HCT116 (cell line): Measurements from ENCODE around the gene C4orf51. TPM values are rescaled to one million over a fixed set of nuclear protein-coding genes. Genes with fewer than 3 reads are reported as not detected.

Experiments
- ATAC-seq: fragments of 200-7000 bp; cut with Tn5 transposase; 2 replicates; pipeline ENCODE4 v1.9.1; 2020; ENCODE audit warnings: mild to moderate bottlenecking, moderate library complexity
- Bru-seq: library from RNA; stranded (reverse); fragments of 400-500 nt; gene quantifications from one replicate; lab custom pipeline; 2021; lab: Mats Ljungman, UMichigan
- BruChase-seq, 2 experiments: library from RNA; stranded (reverse); fragments of 400-500 nt; gene quantifications; one replicate each; lab custom pipeline; 2021; lab: Mats Ljungman, UMichigan
- BruUV-seq: library from RNA; stranded (reverse); fragments of 400-500 nt; replicated peaks from 2 replicates; lab custom pipeline; 2021; lab: Mats Ljungman, UMichigan
- CTCF ChIA-PET: fragments of 300-600 bp; sonication (Branson Sonifier 250); formaldehyde crosslinking; loops from one replicate; lab custom pipeline; 2021; ENCODE audit warnings: antibody characterized with exemption; lab: Charles Lee
- POLR2A ChIA-PET: fragments of 300-600, 350-600 bp; sonication (Branson Sonifier 250); formaldehyde crosslinking; loops from one replicate; lab custom pipeline; 2021; ENCODE audit warnings: antibody characterized with exemption; lab: Charles Lee
- RAD21 ChIA-PET, 2 experiments: fragments of 300-600 bp; sonication (Branson Sonifier 250); formaldehyde crosslinking; loops; one replicate each; lab custom pipeline; 2023; ENCODE audit warnings: low total read pairs in 2 of 2; ENCODE audit not compliant: uncharacterized antibody in 2 of 2, unreplicated experiment in 2 of 2, low non-redundant PET in 1 of 2; lab: Charles Lee
- DNase-seq: peaks from one replicate; pipeline ENCODE4 v3.0.0-alpha.2; 2010; ENCODE audit warnings: low read depth, low spot score
- H2AFZ ChIP-seq: fragments of 200-600 bp; shearing (Covaris generic), sonication (generic); 2 replicates; pipeline ENCODE4 v1.6.1; 2017; ENCODE audit warnings: low read depth, mixed run types, mixed read lengths, antibody characterized with exemption, low read length; ENCODE audit not compliant: poor library complexity, severe bottlenecking
- H3K27ac ChIP-seq: 2 replicates; pipeline ENCODE4 v1.5.1; 2012; ENCODE audit warnings: low read depth, low read length
- H3K27me3 ChIP-seq: fragments of 200-600 bp; sonication (generic); 2 replicates; pipeline ENCODE4 v1.6.1; 2016; ENCODE audit warnings: mixed run types, low read length, mixed read lengths; ENCODE audit not compliant: insufficient read depth
- H3K36me3 ChIP-seq, 2 experiments: fragments of 200-500 bp in 1 of 2; fragments of 200-600 bp in 1 of 2; sonication (Bioruptor generic) in 1 of 2; sonication (generic) in 1 of 2; 2 replicates each; pipeline versions ENCODE4 v1.5.1 to v1.6.1; 2014 to 2016; ENCODE audit warnings: low read length in 2 of 2, inconsistent platforms in 1 of 2, mixed read lengths in 1 of 2, mixed run types in 1 of 2; ENCODE audit not compliant: insufficient read depth in 2 of 2, control insufficient read depth in 1 of 2
- H3K4me1 ChIP-seq, 2 experiments: fragments of 200-600 bp in 1 of 2; sonication (generic) in 1 of 2; 2 replicates each; pipeline versions ENCODE4 v1.5.1 to v1.6.1; 2012 to 2017; ENCODE audit warnings: low read length in 2 of 2, inconsistent platforms in 1 of 2, mild to moderate bottlenecking in 1 of 2, mixed read lengths in 1 of 2, mixed run types in 1 of 2, moderate library complexity in 1 of 2; ENCODE audit not compliant: insufficient read depth in 2 of 2, control insufficient read depth in 1 of 2
- H3K4me2 ChIP-seq: fragments of 200-600 bp; sonication (generic); 2 replicates; pipeline ENCODE4 v1.6.1; 2017; ENCODE audit warnings: mixed run types, low read length, mixed read lengths
- H3K4me3 ChIP-seq, 2 experiments: fragments of 200-600 bp in 1 of 2; sonication (generic) in 1 of 2; replicated peaks in 1 of 2; 2 replicates each; pipeline ENCODE4 v1.5.1; 2011 to 2016; ENCODE audit warnings: low read length in 2 of 2, control low read depth in 1 of 2, low read depth in 1 of 2, mild to moderate bottlenecking in 1 of 2, mixed read lengths in 1 of 2, mixed run types in 1 of 2
- H3K79me2 ChIP-seq: fragments of 200-600 bp; sonication (generic); 2 replicates; pipeline ENCODE4 v1.6.1; 2017; ENCODE audit warnings: mild to moderate bottlenecking, mixed run types, low read length, moderate library complexity, mixed read lengths; ENCODE audit not compliant: insufficient read depth
- H3K9ac ChIP-seq: fragments of 200-600 bp; sonication (generic); 2 replicates; pipeline ENCODE4 v1.6.1; 2016; ENCODE audit warnings: low read length, mixed read lengths
- H3K9me2 ChIP-seq: fragments of 200-600 bp; sonication (generic), shearing (Covaris generic); 2 replicates; pipeline ENCODE4 v1.6.1; 2017; ENCODE audit warnings: mixed run types, mild to moderate bottlenecking, moderate library complexity; ENCODE audit not compliant: insufficient read depth
- H3K9me3 ChIP-seq, 2 experiments: fragments of 200-500 bp in 1 of 2; fragments of 200-600 bp in 1 of 2; sonication (Bioruptor generic) in 1 of 2; sonication (generic) in 1 of 2; 2 replicates each; pipeline ENCODE4 v1.6.1; 2014 to 2017; ENCODE audit warnings: low read length in 2 of 2, mixed read lengths in 2 of 2, inconsistent platforms in 1 of 2, low read depth in 1 of 2, mild to moderate bottlenecking in 1 of 2, mixed run types in 1 of 2, moderate library complexity in 1 of 2; ENCODE audit not compliant: control insufficient read depth in 1 of 2, insufficient read depth in 1 of 2
- H4K20me1 ChIP-seq: fragments of 200-600 bp; sonication (generic), shearing (Covaris generic); 2 replicates; pipeline ENCODE4 v1.6.1; 2017; ENCODE audit warnings: mixed run types, mild to moderate bottlenecking, moderate library complexity; ENCODE audit not compliant: insufficient read depth
- CBX3 ChIP-seq: IDR thresholded peaks from 2 replicates; pipeline ENCODE4 v1.6.1; 2012; ENCODE audit warnings: low read depth
- CEBPB ChIP-seq: IDR thresholded peaks from 2 replicates; pipeline ENCODE4 v1.6.1; 2012; ENCODE audit warnings: low read depth
- EGR1 ChIP-seq: IDR thresholded peaks from 2 replicates; pipeline ENCODE4 v1.6.1; 2012; ENCODE audit warnings: low read depth
- ELF1 ChIP-seq: IDR thresholded peaks from 2 replicates; pipeline ENCODE4 v1.6.1; 2012; ENCODE audit warnings: low read depth, borderline replicate concordance
- EZH2phosphoT487 ChIP-seq: fragments of 200-600 bp; IDR thresholded peaks from 2 replicates; pipeline ENCODE4 v1.6.1; 2018; ENCODE audit warnings: antibody characterized with exemption, borderline replicate concordance
- FOSL1 ChIP-seq: IDR thresholded peaks from 2 replicates; pipeline ENCODE4 v1.6.1; 2012; ENCODE audit warnings: low read depth
- SRF ChIP-seq: IDR thresholded peaks from 2 replicates; pipeline ENCODE4 v1.6.1; 2012; ENCODE audit warnings: low read depth
- YY1 ChIP-seq: IDR thresholded peaks from 2 replicates; pipeline ENCODE4 v1.6.1; 2011; ENCODE audit warnings: low read length, low read depth, moderate library complexity, mild to moderate bottlenecking; ENCODE audit not compliant: insufficient replicate concordance; ENCODE audit errors: extremely low read depth
- ZFX ChIP-seq: fragments of 450-650 bp; IDR thresholded peaks from 2 replicates; pipeline ENCODE4 v1.6.1; 2017
- intact Hi-C: fragments of 100-400 bp; cut with micrococcal nuclease; formaldehyde crosslinking; loops from 2 replicates; pipeline ENCODE4 v1.10.0; 2022
- long read RNA-seq: library from polyadenylated mRNA; unstranded; transcript quantifications from one replicate; pipeline ENCODE4 v2.0.0, GENCODE V29; 2021; ENCODE audit not compliant: unreplicated experiment
- polyA plus RNA-seq: library from polyadenylated mRNA; unstranded; fragments of >200 nt; gene quantifications from 2 replicates; pipeline ENCODE4 v1.2.1, GENCODE V29; 2012; ENCODE audit warnings: missing spikeins
- total RNA-seq: library from RNA; stranded (reverse); gene quantifications from one replicate; pipeline ENCODE4 v1.2.1, GENCODE V29; 2021; ENCODE audit not compliant: unreplicated experiment
- TF ChIP-seq, protein P1 (sequence below): IDR thresholded peaks from 2 replicates; pipeline ENCODE4 v1.6.1; 2012
- TF ChIP-seq, protein P2 (sequence below): IDR thresholded peaks from 2 replicates; pipeline ENCODE4 v1.6.1; 2011; ENCODE audit warnings: mild to moderate bottlenecking, low read length, moderate library complexity; ENCODE audit not compliant: insufficient replicate concordance; ENCODE audit errors: extremely low read depth
- TF ChIP-seq, protein P3 (sequence below), 3 experiments: fragments of 200-600 bp in 1 of 3; sonication (generic) in 1 of 3; IDR thresholded peaks in 2 of 3; conservative IDR thresholded peaks in 1 of 3; 2 replicates each; pipeline ENCODE4 v1.5.1; 2012 to 2017; ENCODE audit warnings: low read depth in 2 of 3, low read length in 2 of 3, antibody characterized with exemption in 1 of 3, borderline replicate concordance in 1 of 3, control low read depth in 1 of 3, mild to moderate bottlenecking in 1 of 3, mixed read lengths in 1 of 3, mixed run types in 1 of 3, moderate library complexity in 1 of 3; ENCODE audit not compliant: insufficient read depth in 1 of 3
- TF ChIP-seq, protein P4 (sequence below): IDR thresholded peaks from 2 replicates; pipeline ENCODE4 v1.6.1; 2012

Gene C4orf51
- total RNA-seq (not detected), Bru-seq, nascent RNA (percentile 8 among the genes with signal in this experiment), BruChase-seq, experiment 1, labeled RNA remaining after a 6-hour chase (percentile 5 among the genes with signal in this experiment), BruChase-seq, experiment 2, labeled RNA remaining after a 2-hour chase (percentile 6 among the genes with signal in this experiment)
- not detected in 2 replicates for polyA plus RNA-seq
- long read RNA-seq, partial matches to known transcripts: 0 of 1 reads
- long read RNA-seq, other reads (novel, unspliced or antisense): 1 of 1 reads

DNA sequence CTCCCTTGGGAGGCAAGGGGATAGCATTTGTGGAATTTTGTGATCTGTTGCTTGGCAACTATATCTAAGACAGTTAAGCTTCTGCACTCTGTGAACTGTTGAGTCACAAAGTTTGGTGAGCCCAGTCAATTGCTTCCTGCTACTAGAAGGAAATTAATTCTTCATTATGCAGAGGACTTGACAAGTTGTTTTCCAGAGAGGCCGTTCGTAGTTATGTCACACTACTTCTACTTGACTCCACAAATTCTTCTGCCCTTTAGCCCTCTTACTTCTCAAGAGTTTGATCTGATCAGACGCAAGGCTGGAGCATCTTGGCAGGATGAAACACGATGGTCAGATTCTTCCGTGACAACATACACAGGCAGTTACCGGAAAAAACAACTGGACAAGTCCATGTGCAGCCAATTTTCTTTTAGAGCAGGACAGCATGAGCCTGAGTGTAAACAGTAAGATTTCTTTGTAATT is at the start of gene C4orf51:
Gene C4orf51 (plus strand): TSS at position 156 of the 465 bp plus-strand sequence. CDS start 58 bp downstream, at position 214.
- H2AFZ ChIP-seq: peak within 1 kb of the TSS; percentile 57

DNA sequence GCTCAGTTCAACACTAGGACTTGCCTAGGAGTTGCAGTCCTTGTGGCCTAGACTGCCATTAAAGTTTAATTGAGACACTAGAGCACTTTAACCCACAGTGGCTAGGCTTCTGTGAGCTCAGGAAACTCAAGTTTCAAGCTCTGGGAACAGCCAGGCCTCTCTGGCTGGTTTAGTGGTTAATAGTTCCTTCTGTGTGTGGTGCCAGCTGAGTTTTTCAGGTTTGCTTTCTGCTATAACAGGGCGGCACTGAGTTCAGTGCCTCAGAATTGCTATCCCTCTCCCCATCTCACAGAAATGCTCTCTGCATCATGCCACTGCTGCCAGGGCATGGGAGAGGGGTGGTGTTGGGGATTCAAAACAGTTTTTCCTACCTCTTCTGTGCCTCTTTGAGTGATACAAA is 44.8 kb upstream of the C4orf51 start:
- intact Hi-C loops: no loop called here
- Histone ChIP-seq H3K9me2 (no peaks in the 10 kb centered on the region), H3K4me3 (no peak overlapping the region), H3K27ac (no peak overlapping the region), H3K4me2 (no peak overlapping the region), H3K79me2 (no peaks in the 10 kb centered on the region), H3K27me3 (no peaks in the 10 kb centered on the region), H3K9ac (no peak overlapping the region), H2AFZ (no peak overlapping the region), H3K4me1 (no peaks in the 10 kb centered on the region), H3K9me3 (no peaks in the 10 kb centered on the region), H4K20me1 (no peaks in the 10 kb centered on the region), H3K36me3 (no peaks in the 10 kb centered on the region)
- TF ChIP-seq SRF: no peak
- TF ChIP-seq FOSL1: no peak
- TF ChIP-seq ELF1: no peak
- TF ChIP-seq, protein P1, sequence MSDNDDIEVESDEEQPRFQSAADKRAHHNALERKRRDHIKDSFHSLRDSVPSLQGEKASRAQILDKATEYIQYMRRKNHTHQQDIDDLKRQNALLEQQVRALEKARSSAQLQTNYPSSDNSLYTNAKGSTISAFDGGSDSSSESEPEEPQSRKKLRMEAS: no peak
- TF ChIP-seq, protein P2, sequence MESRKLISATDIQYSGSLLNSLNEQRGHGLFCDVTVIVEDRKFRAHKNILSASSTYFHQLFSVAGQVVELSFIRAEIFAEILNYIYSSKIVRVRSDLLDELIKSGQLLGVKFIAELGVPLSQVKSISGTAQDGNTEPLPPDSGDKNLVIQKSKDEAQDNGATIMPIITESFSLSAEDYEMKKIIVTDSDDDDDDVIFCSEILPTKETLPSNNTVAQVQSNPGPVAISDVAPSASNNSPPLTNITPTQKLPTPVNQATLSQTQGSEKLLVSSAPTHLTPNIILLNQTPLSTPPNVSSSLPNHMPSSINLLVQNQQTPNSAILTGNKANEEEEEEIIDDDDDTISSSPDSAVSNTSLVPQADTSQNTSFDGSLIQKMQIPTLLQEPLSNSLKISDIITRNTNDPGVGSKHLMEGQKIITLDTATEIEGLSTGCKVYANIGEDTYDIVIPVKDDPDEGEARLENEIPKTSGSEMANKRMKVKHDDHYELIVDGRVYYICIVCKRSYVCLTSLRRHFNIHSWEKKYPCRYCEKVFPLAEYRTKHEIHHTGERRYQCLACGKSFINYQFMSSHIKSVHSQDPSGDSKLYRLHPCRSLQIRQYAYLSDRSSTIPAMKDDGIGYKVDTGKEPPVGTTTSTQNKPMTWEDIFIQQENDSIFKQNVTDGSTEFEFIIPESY: no peak
- TF ChIP-seq YY1: no peak
- TF ChIP-seq EZH2phosphoT487: no peak
- TF ChIP-seq, protein P3, sequence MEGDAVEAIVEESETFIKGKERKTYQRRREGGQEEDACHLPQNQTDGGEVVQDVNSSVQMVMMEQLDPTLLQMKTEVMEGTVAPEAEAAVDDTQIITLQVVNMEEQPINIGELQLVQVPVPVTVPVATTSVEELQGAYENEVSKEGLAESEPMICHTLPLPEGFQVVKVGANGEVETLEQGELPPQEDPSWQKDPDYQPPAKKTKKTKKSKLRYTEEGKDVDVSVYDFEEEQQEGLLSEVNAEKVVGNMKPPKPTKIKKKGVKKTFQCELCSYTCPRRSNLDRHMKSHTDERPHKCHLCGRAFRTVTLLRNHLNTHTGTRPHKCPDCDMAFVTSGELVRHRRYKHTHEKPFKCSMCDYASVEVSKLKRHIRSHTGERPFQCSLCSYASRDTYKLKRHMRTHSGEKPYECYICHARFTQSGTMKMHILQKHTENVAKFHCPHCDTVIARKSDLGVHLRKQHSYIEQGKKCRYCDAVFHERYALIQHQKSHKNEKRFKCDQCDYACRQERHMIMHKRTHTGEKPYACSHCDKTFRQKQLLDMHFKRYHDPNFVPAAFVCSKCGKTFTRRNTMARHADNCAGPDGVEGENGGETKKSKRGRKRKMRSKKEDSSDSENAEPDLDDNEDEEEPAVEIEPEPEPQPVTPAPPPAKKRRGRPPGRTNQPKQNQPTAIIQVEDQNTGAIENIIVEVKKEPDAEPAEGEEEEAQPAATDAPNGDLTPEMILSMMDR (IDR thresholded peaks at IDR 0.05 in 2 of 3, conservative IDR thresholded peaks at IDR 0.05 in 1 of 3; ENCODE audit: borderline replicate concordance in 1 of 3, insufficient read depth in 1 of 3, low read depth in 2 of 3, low read length in 2 of 3): no peak
- TF ChIP-seq CEBPB: no peak
- no peak for TF ChIP-seq EGR1
- DNase-seq (no peak), ATAC-seq (no peak)
- RAD21 ChIA-PET: no interaction called here
- CTCF ChIA-PET: no interaction called here
- POLR2A ChIA-PET: no interaction called here
- BruUV-seq: no TSS peak

More for the DNA sequence above, at the start of gene C4orf51:
- H3K4me1 ChIP-seq: peaks cover 11 to 17% of the 10 kb centered on the region in 2 experiments; a peak in 3 of 4 replicates
- TF ChIP-seq, protein P4, sequence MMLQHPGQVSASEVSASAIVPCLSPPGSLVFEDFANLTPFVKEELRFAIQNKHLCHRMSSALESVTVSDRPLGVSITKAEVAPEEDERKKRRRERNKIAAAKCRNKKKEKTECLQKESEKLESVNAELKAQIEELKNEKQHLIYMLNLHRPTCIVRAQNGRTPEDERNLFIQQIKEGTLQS: no peak
- TF ChIP-seq CBX3 (no peak), ZFX (no peak), ELF1 (no peak), EGR1 (no peak), FOSL1 (no peak)
- TF ChIP-seq, all 23 proteins: peak for 0
- RAD21 ChIA-PET: no interaction called here
- Histone ChIP-seq H3K27ac (no peak within 1 kb of the TSS), H4K20me1 (no peaks in the 10 kb centered on the region), H3K36me3 (no peaks in the 10 kb centered on the region), H3K79me2 (no peaks in the 10 kb centered on the region), H3K27me3 (no peaks in the 10 kb centered on the region), H3K9me3 (no peaks in the 10 kb centered on the region), H3K9ac (no peak within 1 kb of the TSS), H3K9me2 (no peaks in the 10 kb centered on the region), H3K4me3 (no peak within 1 kb of the TSS), H3K4me2 (peak within 1 kb of the TSS; percentile 43)
- CTCF ChIA-PET: no interaction called here
- POLR2A ChIA-PET: no interaction called here
- DNase-seq (no peak), ATAC-seq (peak; percentile 32; the same call in 1 of the 2 replicates)
- intact Hi-C loops: no loop called here
- BruUV-seq: no TSS peak
